ENCODE data around the gene LMNTD1. TPM values are rescaled to one million over a fixed set of nuclear protein-coding genes. Genes with fewer than 3 reads are reported as not detected.
"Not testable (repeated sequence)": the region's sequence is repeated elsewhere in the genome, so short reads cannot be mapped to it uniquely, and the experiment has no call there.

LMNTD1 gene
- total RNA-seq, 1 donor from 2014 or later = not detected

DNA sequence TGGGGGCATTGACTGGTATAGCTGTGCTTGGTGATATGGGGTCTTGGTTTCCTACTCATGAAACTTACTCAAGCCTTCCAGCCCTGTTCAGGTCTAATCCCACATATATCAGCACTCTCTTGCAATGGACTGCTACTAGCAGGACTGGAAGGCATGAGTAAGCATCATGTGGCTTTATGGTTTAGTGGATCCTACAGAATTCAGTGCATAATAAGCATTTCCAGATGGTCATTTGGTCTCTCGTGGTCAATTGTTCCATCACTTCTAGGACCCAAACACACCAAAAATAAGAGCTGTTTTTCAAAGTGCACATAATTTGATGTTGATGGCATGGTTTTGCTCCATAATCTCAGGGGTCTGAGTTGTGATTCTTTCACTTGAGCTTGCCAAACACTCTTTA is 114.4 kb downstream of the LMNTD1 start:
- intact Hi-C loops (cut with micrococcal nuclease) = no loop called here
- ATAC-seq (no peak), DNase-seq (no peak)

DNA sequence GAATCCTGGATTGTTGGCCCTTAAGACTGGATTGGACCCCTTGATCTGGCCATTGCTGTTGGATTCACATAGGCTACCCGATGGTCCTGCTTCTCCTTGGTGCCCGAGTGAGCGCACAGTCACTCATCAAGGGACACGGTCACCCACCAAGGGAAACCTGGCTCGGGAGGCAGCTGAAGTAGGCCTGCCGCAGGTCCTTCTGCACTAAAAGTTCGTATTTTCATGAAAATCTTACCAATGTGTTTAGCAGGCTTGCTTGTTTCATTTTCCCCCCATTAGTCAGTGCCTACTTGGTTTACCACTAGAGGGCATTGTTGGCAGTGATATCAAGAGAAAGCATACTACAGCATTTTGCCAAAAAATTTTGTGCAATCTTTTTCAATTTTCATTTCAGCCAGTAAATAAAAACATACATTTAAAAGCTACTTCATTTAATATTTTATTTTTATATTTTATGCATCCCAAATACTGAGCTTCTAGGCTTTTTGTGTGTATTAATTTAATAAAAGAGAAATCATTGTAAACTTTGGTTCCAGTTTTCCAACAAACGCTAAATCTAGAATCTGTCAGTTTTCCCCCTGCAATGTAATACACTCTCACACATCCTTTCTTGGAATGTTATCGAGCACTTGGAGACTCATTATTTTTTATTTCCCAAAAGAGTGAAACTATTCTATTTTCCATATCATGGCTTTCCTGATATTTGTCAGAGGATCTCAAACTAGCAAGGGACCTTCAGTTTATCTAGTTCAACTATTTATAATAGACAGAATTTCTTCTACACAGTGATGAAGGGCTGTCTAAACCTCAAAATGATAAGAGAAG is 116.7 kb downstream of the LMNTD1 start:
- ATAC-seq (peak; percentile 62), DNase-seq (no peak)
- intact Hi-C loops (cut with micrococcal nuclease) = no loop called here

DNA sequence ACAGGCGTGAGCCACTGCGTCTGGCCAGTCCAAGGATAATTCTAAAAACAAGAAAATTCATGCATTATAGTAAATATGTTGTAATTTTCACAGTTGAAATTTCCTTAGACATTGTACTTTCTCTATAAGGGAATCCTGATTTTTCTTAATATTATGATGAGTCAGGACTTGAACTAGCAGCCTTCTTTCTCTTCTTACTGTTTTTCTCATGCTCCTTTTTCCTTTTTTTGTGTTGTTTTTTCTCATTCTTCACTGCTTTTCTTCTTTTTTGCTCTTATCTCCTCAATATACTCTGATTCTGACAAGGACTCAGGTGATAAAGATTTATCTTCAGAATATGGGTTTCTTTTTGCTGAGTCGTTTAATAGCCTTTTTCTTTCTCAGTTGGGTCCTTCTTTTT is 117.7 kb downstream of the LMNTD1 start:
- intact Hi-C loops (cut with micrococcal nuclease) = no loop called here
- DNase-seq (no peak), ATAC-seq (no peak)

DNA sequence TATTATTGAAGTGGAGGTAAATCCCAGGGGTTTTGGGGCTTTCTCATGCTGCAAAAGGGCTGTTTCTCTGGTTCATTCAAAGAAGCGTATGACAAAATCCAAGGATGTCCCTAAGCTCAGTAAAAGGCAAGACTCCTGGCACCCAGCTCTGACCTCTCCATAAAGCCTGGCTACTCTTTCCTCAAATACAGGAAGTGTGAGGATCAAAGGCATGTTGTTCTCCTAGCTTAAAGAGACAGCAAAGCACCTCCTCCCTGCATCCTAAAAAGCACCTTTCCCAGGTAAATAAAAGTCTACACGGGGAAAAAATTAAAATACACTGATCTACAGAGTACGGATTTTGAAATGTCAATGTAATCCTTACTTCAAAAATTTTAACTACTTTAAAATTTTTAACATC is 118.6 kb downstream of the LMNTD1 start:
- no peak for ATAC-seq
- intact Hi-C loops (cut with micrococcal nuclease) = no loop called here
- no peak for DNase-seq

DNA sequence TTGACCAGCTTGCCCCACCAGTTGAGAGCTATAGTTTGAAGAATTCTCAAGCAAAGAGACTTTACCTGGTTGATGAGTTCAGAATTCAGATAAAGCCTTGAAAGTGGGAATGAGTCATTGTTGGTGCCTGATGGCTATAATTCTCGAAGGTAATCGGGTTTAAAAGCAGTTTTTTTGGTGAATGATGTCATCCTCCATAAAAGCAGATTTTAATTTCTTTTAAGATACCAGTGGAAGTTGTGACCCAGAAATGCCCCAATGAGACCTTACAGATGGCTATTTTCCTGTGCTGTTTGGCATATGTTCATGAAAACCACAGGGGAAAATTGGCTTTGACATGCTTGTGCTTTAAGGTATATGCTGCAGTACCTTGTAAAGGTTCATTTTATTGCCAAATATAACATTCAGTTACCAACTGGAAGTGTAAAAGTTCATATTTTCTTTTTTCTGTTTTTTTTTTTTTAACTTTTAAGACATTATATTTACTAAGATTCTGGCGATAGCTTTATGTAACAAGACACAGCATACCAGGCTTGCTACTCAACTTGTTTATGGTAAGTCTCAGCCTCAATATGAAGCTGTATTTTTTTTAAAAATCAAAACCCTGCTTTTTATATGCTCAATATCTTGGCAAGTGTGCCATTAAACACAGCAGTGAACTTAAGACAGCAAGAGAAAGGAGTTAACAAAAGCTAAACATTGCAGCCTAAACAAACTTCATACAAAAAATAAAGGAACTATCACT is 119.3 kb downstream of the LMNTD1 start:
- no peak for ATAC-seq

DNA sequence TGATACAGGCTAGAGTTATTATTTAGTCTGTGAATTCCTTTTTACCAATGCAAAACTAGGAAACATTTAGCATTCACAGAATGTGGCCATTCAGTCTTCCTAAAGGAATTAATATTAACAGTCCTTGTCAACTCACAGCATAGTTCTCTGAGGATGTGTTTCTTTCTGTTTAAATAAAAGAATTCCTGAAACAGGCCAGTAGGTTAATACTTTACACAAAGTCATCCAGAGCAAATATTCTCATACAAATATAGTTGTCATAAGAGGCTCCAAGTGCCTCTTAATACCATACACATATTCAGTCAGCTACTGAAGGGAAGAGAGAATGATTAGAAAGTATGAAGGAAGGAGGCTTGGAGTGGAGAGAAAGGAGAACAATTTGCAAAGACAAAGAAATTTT is 120.1 kb downstream of the LMNTD1 start:
- intact Hi-C loops (cut with micrococcal nuclease) = no loop called here
- no peak for ATAC-seq
- DNase-seq = no peak

More for the DNA sequence above, 119.3 kb downstream of the LMNTD1 start:
- intact Hi-C loops (cut with micrococcal nuclease) = no loop called here
- DNase-seq = no peak

DNA sequence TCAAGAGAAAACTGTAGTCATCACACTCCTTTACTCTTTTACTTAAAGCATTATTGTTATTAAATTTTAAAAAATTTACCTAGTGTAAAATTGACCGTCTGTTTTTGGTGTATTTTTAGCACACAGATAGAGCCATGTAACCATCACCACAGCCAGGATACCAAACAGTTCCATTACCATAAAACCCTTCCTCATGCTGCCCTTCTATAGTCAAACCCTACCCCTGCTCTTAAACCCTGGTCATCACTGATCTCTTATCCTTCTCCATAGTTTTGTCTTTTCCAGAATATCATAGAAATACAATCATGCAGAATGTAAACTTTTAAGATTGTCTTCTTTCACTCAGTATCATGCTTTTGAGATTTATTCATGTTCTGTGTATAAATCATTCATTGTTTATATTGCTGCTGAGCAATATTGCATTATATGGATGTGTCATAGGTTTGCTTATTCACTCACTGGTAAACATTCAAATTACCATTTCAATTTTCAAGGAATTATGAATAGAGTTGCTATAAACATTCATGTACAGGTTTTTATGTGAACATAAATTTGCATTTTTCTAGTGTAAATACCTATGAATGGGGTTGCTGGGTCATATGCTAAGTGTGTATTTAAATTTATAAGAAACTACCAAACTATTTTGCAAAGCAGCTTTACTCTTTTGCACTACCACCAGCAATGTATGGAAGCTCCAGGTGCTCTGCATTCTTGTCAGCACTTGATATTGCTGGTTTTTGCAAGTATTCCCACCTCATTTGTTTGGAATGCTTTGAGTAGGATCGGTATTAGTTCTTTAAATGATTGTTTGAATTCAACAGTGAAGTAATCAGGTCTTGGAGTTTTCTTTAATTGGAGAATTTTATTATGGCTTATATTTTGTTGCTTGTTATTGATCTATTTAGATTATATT is 125.5 kb downstream of the LMNTD1 start:
- DNase-seq = no peak
- ATAC-seq = no peak
- intact Hi-C loops (cut with micrococcal nuclease) = no loop called here

DNA sequence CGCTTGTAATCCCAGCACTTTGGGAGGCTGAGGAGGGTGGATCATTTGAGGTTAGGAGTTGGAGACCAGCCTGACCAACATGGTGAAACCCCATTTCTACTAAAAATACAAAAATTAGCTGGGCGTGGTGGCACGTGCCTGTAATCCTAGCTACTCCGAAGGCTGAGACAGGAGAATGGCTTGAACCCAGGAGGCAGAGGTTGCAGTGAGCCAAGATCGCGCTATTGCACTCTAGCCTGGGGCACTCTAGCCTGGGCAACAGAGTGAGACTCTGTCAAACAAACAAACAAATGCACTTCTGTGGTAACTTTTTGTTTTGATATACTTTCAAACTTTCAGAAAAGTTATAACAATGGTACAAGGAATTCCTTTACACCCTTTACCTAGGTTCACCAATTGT is 126.3 kb downstream of the LMNTD1 start:
- ATAC-seq; intact Hi-C loops (cut with micrococcal nuclease); DNase-seq: not testable (repeated sequence)
